Activated CD4-positive, alpha-beta T cell treated with anti-CD3 and anti-CD28 coated beads for 4 hours (primary cell): ENCODE results near the gene CCDC102A.
A peak's percentile ranks its signal among the peaks of the same experiment; 100 is the strongest.

Experiments used
- DNase-seq, 2 donors: peaks; one replicate each; pipeline ENCODE4 v3.0.0-alpha.2; 2020

CCDC102A gene

DNA sequence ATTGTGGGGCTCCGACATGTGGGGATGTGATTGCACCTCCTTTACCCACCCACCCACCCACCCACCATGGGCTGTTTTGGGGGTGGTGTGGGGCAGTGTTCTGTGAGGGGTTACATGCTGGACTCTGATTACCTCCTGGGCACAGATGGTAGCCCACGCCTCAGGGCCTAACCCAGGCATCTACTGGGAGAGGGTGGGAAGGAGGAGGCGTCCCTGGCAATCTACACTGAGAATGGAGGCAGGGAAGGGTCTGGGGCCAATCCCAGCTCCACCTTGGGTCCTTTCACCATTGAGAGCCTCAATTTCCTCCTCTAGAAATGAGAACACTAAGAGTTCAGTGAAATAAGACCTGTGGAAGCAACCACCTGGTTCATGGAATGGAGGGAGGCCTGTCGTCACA is 38.3 kb downstream of the CCDC102A start:
- DNase-seq: no peak

DNA sequence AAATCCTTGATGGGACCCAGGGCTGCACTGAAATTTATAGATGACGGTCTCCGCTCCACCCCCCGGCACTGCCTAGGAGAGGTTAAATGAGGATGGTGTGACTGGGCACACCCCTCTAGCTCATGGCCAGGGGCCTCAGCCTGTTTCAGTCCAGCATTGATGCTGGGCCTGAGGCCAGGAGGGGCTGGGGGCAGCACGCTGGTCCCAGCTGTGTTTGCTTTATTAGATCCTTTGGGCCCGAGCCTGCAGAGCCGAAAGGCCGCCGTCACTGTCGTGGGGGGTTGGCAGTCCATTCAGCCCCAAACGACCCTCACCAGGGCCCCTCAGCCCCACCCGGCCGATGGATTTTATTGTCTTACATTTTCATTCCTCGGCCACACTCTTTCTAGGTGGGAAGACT is 39.2 kb downstream of the CCDC102A start:
- no peak for DNase-seq

DNA sequence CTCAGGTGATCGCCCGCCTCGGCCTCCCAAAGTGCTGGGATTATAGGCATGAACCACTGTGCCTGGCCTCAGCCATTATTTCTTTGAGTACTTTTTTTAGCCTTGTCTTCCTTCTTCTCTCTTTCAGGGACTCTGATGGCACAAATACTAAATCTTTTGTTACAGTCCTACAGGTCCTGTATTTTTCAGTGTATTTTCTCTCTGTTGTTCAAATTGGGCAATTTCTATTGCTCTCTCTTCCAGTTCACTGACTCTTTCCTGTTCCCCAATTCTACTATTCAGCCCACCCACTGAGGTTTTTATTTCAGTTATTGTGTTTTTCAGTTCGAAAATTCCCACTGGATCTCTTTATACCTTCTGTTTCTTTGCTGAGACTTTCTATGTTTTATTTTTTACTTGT is 42.6 kb downstream of the CCDC102A start:
- DNase-seq: no peak

DNA sequence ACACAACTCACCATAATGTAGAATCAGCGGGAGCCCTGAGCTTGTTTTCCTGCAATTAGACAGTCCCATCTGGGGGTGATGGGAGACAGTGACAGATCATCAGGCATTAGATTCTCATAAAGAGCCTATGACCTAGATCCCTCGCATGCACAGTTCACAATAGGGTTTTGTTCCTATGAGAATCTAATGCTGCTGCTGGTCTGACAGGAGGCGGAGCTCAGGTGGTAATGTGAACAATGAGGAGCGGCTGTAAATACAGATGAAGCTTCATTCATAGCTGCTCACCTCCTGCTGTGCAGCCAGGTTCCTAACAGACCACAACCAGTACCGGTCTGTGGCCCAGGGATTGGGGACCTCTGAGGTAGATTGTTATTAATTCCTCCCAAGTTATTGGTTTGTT is 47.1 kb downstream of the CCDC102A start:
- no peak for DNase-seq

DNA sequence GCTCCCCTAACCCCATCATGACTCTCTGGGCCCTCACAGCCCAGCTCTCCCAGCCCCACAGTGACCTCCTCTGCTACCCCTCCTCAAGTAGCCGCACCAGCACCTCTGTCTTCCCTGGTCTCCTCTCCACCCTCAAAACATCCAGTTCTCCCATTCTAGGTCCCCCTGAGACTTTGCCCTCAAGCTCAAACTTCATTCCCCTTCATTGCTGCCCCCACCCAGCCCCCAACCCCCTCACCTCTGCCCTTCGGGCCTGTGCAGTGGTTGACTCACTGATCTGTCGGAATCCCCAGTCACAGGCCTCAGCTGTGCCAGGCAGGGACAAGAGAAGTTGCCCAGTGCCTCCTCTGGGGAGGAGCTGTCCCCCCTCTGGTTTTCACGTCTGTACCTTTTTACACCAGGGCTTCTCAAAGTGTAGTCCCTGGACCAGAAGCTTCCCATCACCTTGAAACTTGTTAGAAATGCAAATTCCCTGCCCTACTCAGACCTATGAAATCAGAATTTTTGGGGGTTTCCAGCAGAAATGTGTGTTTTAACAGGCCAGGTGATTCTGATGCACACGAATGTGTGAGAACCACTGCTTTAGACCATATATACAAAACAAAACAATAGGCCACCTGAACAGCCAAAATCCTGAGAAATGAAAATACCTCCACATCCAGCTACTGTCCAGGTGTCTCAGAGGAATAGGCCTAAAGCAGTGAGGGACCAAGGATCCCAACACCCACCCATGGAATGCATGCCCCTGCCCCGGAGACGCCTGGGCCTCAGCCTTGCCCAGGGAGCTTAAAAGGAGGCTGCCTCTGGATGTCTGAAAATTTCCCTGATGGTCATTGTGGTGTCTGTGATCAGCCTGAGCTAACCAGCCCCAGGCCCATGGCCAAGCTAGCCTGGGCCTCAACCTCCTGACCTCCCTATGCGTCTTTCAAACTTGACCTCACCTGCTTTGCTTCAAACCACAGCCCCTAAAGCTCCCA is 49.2 kb downstream of the CCDC102A start:
- DNase-seq: no peak

DNA sequence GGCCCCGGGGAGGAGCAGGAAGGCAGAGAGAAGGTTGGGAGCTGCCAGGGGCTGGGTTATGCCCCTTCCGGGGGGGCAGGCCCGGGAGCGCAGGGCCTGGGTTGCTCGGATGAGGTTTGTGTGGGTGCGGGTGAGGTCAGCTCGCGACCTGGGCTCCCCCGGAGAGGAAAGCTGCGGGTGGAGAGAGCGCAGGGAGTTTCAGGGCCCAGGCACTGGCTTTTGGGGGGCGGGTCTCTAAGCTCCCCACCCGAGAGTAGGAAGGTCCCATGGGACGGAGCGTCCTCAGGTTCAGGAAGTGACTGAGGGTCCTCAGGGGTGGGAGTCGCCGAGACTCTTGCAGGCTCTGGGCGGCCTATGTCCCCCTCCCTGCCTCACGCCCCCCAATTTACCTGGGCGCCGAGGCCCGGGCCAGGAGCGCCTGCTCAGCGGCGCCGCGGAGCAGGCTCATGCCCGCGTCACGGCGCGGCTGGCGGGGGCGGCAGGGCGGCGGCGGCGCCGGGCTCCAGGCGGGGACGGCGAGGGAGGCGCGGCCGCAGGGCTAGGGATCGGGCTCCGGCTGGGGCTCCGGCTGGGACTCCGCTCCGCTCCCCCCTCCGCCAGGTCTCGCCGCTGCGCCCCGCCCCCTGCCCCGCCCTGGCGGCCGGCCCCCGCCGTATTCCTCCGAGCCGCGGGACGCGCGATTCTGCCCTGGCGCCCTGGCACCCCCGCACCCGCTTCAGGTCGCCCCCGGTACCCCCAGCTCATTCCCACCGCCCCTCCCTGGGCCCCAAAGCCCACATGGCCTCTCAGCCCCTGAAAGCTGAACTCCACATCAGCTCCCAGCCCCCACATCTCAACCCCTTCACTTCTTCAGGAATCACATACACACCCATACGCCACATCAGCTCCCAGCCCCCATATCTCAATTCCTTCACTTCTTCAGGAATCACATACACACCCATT is 50.2 kb downstream of the CCDC102A start, which contains the start of gene DOK4:
DOK4 (minus strand) TSS at position 578 of the 942 bp plus-strand sequence. CDS start 6,986 bp downstream, outside the sequence.
- DNase-seq: peak; percentile 76 to 79

DNA sequence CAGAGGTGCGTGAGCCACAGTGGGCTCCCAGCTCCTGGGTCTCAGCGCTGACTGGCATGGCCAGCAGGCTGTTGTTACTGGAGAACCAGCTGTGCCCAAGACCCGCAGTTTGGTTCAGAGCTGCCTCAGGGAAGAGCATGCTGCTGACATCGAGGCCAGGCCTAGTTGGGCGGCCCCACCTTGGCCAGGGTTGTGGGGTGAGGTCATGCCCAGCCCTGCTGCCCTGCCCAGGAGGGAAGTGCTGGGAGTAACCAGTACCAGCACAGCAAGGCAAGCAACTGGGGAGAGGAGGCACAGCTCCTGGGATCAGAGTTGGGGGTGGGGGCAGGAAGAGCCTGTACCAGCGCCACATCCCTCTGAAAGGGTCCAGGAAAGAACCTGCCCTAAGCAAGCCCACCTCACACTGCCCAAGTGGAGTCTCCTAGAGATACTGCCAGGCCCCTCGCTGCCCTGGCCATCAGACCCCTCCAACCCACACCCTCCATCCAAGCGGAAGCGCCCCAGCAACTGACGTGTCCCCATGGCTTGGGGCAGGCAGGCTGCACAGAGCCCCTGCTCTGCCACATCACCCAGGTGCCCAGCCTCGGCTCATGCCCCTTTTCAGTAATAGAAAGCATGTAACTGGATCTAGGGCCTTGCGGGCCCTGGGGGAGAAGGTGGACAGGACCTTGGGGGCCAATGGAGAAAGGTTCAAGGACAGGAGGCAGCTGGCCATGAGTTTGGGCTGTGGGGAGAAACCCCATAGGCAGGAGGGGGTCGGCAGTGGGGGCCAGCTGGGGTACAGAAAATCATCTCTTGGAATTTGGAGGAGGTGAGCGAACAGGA is 51.1 kb downstream of the CCDC102A start:
- DNase-seq: no peak

DNA sequence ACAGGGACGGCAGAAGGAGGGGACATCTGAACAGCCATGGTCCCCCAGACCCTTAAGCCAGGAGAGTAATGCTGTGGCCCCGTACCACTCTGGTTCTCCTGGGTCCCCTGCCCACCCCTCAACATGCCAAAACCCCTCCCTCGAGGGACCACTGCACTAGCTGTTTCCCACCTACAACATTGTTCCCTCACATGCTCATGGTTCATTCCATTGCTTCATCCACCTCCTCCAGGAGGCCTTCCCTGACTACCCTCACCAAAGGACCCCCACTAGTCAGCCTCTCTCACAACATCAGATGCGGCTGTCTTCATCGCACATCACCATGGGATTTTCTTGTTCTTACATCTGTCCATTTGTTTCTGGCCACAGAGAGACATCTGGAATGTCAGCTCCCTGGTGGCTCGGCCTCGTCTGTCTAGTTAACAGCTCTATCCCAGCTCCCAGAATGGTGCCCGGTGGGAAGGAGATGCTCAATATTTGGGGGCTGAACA is 51.8 kb downstream of the CCDC102A start:
- no peak for DNase-seq

DNA sequence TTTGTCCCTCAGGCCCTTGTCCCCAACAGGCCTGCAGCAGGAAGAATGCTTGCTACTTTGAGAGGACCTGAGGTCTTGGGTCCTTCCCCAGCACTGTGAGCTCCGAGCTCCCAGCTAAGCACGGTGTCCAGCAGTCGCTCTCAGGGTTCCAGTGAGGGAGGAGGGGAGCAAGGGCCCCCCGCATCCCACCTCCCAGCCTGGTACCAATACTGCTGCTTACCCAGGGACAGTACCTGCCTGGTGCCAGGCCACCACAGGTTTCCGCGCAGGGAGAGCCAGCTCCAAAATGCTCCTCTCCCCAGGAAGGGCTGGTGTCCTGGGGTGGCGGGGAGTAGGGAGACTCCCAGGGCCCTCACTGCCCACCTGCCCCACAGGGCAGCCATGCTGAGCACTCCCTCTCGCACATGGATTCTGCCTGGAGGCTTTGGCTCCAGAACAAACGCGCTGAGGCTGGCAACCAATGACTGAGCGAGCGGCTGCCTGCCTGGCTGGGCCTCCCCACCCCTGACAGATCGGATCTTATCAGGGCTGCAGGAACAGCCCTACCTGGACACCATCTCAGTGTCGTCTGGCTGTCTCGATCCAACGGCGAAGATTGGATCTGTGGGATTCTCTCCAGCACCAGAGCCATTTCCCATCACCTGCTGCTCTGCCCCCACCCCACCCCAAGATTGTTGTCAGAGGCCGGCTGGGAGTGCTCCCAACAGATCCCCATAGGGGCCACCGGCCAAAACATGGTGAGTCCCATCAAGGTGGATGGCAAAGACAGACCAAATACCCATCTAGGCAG is 52.5 kb downstream of the CCDC102A start:
- DNase-seq: no peak

DNA sequence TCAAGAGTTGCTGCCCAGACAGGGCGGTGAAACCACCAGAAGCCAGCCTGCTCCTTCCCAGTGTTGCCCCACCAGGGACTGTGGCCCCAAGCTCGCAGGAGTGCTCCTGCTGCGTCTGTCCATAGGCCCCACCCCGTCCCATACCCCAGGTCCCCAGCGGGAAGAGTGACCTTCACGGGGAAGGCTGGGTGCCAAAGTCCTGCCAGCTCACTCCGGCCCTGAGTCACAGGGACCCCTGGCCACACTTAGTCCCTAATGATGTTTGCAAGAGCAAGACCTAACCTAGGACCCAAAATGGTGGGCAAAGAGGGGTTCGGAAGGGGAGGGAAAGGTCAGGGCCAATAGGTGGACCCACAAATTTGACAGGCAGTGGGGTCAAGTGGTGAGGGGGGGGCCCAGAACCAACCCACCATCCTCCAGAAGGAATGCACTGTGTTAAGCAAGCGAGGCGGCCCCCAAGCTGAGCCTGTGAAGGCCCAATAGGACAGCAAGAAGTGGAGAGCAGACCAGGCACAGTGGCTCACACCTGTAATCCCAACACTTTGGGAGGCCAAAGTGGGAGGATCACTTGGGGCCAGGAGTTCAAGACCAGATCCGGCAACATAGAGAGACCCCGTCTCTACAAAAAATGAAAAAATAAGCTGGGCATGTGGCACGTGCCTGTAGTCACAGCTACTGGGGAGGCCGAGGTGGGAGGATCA is 53.4 kb downstream of the CCDC102A start:
- DNase-seq: no peak

DNA sequence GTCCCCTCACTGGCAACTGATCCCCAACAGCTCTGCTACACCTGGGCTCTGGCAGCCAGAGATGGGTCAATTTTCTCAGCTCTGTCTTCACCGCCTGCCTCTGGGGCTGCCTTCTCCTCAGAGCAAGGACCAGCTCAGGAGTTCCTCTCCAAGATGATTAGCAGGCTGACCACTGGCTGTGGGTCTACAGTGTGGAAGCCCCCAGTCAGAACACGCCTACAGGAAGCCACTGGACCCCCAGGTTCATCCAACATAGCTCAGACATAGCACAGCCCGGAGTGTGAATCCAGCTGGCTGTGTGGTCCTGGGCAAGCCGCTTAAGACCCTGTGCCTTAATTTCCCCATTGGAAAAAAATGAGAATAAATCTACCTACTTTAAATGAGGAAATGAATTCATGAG is 55.0 kb downstream of the CCDC102A start:
- no peak for DNase-seq

DNA sequence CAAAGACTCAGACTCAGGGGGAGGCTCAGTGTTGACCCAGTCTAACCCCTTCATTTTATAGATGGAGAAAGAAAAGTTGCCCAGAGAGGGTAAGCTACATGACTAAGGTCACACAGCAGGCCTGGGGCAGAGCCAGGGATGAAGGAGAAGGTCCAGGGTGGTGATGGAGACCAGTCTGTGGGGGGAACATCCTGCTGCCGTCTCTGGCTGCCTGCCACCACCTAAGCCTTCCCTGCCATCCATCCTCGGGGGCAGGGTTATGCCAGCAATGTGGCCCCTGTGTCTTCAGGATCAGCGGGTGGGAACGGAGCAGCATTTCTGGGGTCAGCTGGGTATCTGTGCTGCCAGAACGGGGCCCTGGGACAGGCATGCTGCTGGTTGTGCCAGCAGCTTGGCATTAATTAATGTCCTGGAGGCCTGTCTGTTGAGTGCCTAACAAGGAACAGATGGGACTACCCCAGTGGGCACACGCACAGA is 55.6 kb downstream of the CCDC102A start:
- no peak for DNase-seq

DNA sequence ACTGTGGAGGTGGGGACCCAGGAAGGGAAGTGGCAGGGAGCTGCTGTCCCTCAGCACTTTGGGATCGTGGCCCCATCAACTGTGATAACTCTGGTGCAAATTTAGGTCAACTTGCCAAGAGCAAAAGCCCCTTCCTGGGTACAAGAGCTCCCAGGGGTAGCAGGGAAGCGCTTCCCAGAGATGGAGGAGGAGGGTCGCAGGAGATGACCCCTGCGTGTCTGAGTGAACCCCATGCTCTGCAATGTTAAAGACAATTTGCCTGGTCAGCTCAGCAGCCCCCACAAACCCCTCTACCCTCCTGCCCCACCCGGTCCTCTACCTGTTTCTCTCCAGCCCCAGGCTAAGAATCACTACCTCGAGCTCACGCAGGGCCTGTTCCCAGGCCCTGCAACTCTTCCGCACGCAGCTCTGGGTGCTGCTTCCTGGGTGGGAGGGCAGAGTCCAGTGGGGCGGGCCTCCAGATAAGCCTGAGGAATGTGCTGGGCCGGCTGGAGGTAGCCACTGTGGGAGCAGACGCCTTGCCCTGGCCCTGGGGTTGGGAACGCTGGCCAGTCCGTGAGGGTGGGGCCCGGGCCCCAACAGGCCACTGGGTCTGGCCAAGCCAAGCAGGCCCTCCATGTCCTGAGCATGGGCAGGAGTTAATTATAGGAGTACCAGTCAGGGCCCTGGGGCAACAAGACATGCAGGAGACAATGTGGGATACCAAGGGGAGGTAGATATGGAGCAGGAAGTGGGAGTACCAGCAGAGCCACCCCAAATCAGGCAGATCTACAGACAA is 56.2 kb downstream of the CCDC102A start:
- DNase-seq: no peak

DNA sequence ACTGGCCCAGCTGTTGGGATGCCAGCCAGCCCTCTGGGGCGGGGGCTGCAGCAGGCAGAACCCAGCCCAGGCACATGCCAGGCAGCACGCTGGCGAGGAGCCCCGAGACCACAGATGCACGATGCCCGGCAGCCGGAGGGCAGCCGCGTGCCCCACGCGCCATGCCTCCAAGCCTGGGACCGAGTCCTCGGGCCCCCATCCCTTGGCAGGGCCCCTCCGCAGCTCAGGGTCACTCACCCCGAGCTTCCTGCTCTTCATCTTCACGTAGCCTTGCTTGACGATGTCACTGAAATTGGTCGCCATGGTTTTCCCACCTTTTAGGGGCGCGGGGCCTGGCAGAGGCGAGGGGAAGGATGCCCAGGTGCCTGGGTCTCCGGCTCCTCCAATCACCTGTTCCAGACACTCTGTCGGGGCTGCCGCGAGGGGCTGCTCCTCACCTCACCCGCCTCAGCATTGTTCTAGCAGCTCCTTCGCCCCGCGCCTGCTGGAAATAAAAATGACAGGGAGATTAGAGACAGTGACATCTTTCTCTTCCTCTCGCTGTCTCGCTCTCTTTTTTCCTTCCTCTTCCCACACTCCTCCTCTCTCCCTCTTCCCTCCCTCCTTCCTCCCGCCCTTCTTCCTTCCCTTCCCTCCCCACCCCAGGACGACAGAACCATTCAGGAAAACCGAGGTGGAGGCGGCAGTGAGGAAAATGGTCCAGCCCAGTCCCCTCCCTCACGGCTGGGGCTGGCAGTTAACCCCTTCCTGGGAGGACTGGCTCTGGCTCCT is 57.0 kb downstream of the CCDC102A start:
- DNase-seq: no peak

DNA sequence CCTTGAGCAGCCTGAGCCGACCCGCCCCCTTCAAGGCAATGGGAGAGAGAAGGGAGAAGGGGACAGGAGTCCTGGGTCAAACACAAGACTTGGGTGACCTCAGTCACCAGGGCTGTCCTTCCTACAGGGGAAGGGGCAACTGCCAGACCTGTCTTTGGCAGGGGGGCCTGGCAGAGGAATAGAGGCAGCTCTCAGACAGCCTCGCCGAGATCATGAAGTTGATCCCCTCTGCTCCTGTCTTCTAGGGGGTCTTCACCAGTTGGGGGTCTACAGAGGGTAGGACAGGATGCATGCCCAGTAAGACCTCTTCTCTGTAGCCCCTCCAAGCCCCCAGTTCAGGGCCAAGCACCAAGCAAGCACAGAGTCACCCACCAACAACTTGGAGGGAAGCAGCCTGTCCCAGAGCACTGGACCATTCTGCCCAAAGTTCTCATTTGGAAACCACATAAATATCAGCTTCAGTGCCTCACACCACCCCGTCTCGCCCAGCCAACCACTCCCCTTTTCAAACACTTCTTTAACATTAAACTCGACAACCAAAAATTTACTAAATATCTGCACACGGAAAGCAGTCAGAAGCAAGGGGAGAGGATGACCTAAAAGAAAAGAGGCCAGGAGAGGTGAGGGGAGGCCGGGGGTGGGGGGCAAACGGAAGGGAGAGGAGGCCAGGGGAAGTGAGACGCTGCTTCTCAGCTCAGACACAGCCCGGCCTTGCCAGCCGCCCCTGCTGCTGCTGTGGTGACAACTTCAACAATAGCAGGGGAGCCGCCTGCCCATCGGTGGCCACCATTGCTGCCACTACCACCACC is 57.8 kb downstream of the CCDC102A start:
- DNase-seq: no peak

DNA sequence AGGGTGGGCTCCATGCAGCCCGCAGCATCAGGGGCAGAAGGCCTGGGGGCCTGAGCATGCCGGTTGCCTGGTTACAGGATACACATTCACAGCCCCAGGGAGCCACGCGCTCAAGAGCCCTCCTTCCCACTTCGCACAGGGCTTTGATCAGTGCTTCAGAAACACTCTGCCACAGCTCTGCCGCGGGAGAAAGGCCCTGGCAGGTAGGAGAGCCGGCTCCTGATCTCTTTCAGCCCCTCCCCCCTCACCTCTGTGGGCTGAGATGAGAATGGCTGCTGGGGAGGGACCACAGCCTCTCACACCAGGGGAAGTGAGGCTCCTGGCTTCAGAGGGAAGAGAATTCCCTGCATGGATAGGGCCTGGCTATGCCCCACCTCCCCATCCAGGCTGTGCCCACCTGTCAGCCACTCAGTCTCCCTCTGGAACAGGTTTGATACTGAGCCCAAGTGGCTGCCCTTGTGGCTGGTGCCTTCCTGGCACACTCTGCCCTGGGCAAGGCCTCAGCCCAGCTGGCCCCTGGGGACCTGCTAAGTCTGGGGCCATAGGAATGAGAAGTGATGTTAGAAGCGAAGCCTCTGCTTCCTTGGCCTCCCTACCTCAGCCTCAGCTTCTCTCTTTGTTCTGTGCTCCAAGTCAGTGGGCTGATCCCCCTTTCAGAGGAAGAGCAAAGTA is 58.7 kb downstream of the CCDC102A start:
- no peak for DNase-seq
